Activated CD4-positive, alpha-beta memory T cell treated with anti-CD3 and anti-CD28 coated beads for 36 hours (primary cell): ENCODE measurements around the gene SAFB. TPM values are rescaled to one million over a fixed set of nuclear protein-coding genes. Genes with fewer than 3 reads are reported as not detected.
"Not testable (repeated sequence)": the region's sequence is repeated elsewhere in the genome, so short reads cannot be mapped to it uniquely, and the experiment has no call there.

Experiments
- CTCF ChIA-PET: fragments of 350-600 bp; sonication (Branson Sonifier 250); formaldehyde crosslinking; loops from one replicate; lab custom pipeline; 2021; ENCODE audit warnings: antibody characterized with exemption, inconsistent platforms; lab: Charles Lee
- POLR2A ChIA-PET: fragments of 350-600 bp; sonication (Branson Sonifier 250); formaldehyde crosslinking; loops from one replicate; lab custom pipeline; 2021; ENCODE audit warnings: antibody characterized with exemption; lab: Charles Lee
- DNase-seq: peaks from one replicate; pipeline ENCODE4 v3.0.0-alpha.2; 2020
- H3K27ac Mint-ChIP-seq: one replicate; pipeline ENCODE4 v1.8.0; 2021; ENCODE audit warnings: mixed read lengths
- H3K27me3 Mint-ChIP-seq: one replicate; pipeline ENCODE4 v1.8.0; 2021; ENCODE audit warnings: mixed read lengths
- H3K36me3 Mint-ChIP-seq: one replicate; pipeline ENCODE4 v1.8.0; 2021; ENCODE audit warnings: mixed read lengths
- H3K4me1 Mint-ChIP-seq: one replicate; pipeline ENCODE4 v1.8.0; 2021; ENCODE audit warnings: low read depth, mixed read lengths
- H3K4me3 Mint-ChIP-seq: one replicate; pipeline ENCODE4 v1.8.0; 2021; ENCODE audit warnings: mild to moderate bottlenecking, mixed read lengths
- H3K9me3 Mint-ChIP-seq: one replicate; pipeline ENCODE4 v1.8.0; 2021; ENCODE audit warnings: mixed read lengths
- intact Hi-C: fragments of 100-400 bp; cut with micrococcal nuclease; formaldehyde crosslinking; loops from one replicate; pipeline ENCODE4 v1.15.1; 2023
- total RNA-seq, 2 experiments: library from RNA; stranded (reverse); gene quantifications; one replicate each; pipeline ENCODE4 v1.2.3, GENCODE V29; 2021

The SAFB gene
- total RNA-seq, 2 experiments from 2014 or later, result 103 to 113 TPM

DNA sequence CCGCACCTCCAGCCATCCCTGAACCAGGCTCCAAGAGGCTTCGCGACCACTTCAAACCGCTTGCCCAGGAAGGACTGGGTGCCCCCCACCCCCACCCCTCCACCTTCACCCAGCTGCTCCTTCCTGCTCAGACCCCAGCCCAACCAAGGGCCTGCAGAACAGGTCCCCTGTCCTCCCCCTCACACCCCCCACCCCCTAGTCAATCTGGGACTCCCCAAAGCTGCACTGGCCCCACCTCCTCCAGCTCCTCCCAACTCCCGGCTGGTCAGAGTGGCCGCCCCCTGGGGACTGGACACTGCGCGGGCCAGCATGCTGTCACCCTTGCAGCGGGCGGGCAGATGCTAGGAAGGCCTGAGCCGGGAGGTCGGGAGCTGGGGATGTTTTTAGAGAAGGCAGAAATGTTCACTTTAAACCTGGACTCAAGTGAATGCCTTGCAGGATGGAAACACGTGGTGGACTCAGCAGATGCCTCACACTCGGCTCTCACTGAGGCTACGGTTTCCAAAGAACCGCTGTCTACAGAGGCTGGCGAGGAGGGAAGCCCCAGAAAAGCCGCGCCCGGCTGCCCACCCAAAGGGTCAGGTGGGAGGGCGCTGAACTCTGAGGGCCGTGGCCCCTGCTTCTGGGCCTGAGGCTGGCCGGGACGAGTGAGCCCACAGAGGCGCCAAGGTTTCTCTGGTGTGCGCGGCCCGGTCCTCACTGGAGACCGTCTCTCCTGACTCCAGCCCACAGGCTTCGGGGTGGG lies 75.2 kb downstream of the SAFB start:
- Mint-ChIP-seq H3K4me3 (no peak overlapping the region), H3K9me3 (no peaks in the 10 kb centered on the region), H3K27ac (peak overlapping the region; percentile 38), H3K4me1 (peaks cover 4% of the 10 kb centered on the region), H3K36me3 (peaks cover 43% of the 10 kb centered on the region), H3K27me3 (no peaks in the 10 kb centered on the region)
- POLR2A ChIA-PET, result interaction anchor here (1.0 kb wide), 1 partner anchor 18 kb away, joined by 3 read pairs; no protein-coding TSS in a partner anchor
- CTCF ChIA-PET, result interaction anchor here (0.8 kb wide), 1 partner anchor 8 kb away, joined by 3 read pairs; no protein-coding TSS in a partner anchor
- no peak for DNase-seq
- intact Hi-C loops, result no loop called here

GRCh38 chr19:5698635-5699422 lies 75.9 kb downstream of the SAFB start:
- POLR2A ChIA-PET, result no interaction called here
- no peak for DNase-seq
- H3K4me1 Mint-ChIP-seq, result no peaks in the 10 kb centered on the region
- peak overlapping the region; percentile 13 for H3K27ac Mint-ChIP-seq
- CTCF ChIA-PET, result interaction anchor here (0.8 to 0.9 kb wide), 2 partner anchors 9 to 12 kb away, joined by 3 read pairs; no protein-coding TSS in a partner anchor
- intact Hi-C loops, result no loop called here
- H3K36me3 Mint-ChIP-seq, result peaks cover 45% of the 10 kb centered on the region
- no peaks in the 10 kb centered on the region for H3K9me3 Mint-ChIP-seq
- no peak overlapping the region for H3K4me3 Mint-ChIP-seq
- no peaks in the 10 kb centered on the region for H3K27me3 Mint-ChIP-seq

- ChIA-PET POLR2A (no interaction called here), CTCF (interaction anchor here (0.9 kb wide), 1 partner anchor 11 kb away, joined by 3 read pairs; no protein-coding TSS in a partner anchor)
- H3K4me1 Mint-ChIP-seq, result no peaks in the 10 kb centered on the region
- no peak overlapping the region for H3K27ac Mint-ChIP-seq
- H3K4me3 Mint-ChIP-seq, result no peak overlapping the region
- H3K36me3 Mint-ChIP-seq, result peaks cover 39% of the 10 kb centered on the region
- H3K27me3 Mint-ChIP-seq, result no peaks in the 10 kb centered on the region
- H3K9me3 Mint-ChIP-seq, result no peaks in the 10 kb centered on the region
- intact Hi-C loops, result no loop called here
- no peak for DNase-seq
Measured at GRCh38 chr19:5700455-5701092, 77.7 kb downstream of the SAFB start.

GRCh38 chr19:5702053-5702410 lies 79.1 kb downstream of the SAFB start:
- H3K9me3 Mint-ChIP-seq, H3K4me3 Mint-ChIP-seq, H3K4me1 Mint-ChIP-seq, CTCF ChIA-PET, intact Hi-C loops, DNase-seq, H3K27me3 Mint-ChIP-seq, H3K27ac Mint-ChIP-seq, POLR2A ChIA-PET: not testable (repeated sequence)
- H3K36me3 Mint-ChIP-seq, result peaks cover 40% of the 10 kb centered on the region

DNA sequence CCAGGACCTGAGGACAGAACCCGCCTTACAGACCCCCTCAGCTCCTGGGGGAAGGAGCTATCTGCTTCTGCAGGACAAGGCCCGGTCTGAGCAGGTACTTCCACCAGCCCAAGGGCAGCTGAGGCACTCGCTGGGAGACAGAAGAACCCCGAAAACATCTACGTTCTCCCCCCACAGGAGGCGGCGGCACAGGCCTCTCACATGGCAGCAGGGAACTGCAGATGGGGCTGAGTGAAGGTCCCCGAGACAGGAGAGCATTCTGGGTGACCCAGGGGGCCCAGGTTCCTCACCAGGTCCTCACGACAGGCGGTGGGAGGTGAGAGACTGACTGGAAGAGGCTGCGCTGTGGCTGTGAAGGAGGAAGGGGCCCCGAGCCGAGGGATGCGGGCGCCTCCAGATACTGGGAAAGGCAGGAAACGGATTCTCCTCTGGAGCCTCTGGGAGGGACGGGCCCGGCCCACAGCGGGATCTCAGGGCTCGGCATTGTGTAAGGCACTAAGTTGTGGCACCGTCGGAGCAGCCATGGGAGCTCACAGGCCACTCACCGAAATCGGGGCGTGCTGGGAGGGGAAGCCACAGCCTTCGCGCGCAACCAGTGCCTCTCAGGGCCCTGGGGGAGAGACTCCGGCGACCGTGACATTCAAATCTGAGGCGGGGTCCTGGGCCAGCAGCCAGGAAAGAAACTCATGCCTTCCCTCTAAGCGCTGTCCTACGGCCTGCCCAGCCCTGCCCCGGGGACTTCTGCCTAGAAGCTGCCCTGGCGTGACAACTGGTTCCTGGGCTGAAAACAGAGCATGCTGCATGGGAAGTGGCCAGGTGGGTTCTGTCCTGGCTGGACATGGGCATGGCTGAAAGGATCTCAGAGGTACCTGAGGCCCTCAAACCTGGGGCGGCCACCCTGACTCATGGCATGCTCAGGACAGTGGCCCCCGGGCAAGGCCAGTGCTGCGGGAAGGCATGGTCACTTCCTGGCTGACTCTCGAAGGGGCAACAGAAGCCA lies 81.2 kb downstream of the SAFB start:
- no peaks in the 10 kb centered on the region for H3K27me3 Mint-ChIP-seq
- DNase-seq, result no peak
- POLR2A ChIA-PET, result no interaction called here
- no peaks in the 10 kb centered on the region for H3K4me1 Mint-ChIP-seq
- H3K36me3 Mint-ChIP-seq, result peaks cover 32% of the 10 kb centered on the region
- CTCF ChIA-PET, result no interaction called here
- no peak overlapping the region for H3K4me3 Mint-ChIP-seq
- H3K27ac Mint-ChIP-seq, result no peak overlapping the region
- intact Hi-C loops, result no loop called here
- no peaks in the 10 kb centered on the region for H3K9me3 Mint-ChIP-seq

- no peaks in the 10 kb centered on the region for H3K4me1 Mint-ChIP-seq
- peaks cover 36% of the 10 kb centered on the region for H3K36me3 Mint-ChIP-seq
- no peaks in the 10 kb centered on the region for H3K27me3 Mint-ChIP-seq
- H3K4me3 Mint-ChIP-seq, result no peak overlapping the region
- no peak overlapping the region for H3K27ac Mint-ChIP-seq
- POLR2A ChIA-PET, result interaction anchor here (0.6 to 1.7 kb wide), 4 partner anchors 8 to 14 kb away, joined by 3 to 6 read pairs (median 5); no protein-coding TSS in a partner anchor
- H3K9me3 Mint-ChIP-seq, result no peaks in the 10 kb centered on the region
- intact Hi-C loops, result no loop called here
- no peak for DNase-seq
- CTCF ChIA-PET, result interaction anchor here (1.0 kb wide), 1 partner anchor 16 kb away, joined by 3 read pairs; the partner anchor contains the start of gene RPL36
Measured at GRCh38 chr19:5705552-5705951, 82.7 kb downstream of the SAFB start.

DNA sequence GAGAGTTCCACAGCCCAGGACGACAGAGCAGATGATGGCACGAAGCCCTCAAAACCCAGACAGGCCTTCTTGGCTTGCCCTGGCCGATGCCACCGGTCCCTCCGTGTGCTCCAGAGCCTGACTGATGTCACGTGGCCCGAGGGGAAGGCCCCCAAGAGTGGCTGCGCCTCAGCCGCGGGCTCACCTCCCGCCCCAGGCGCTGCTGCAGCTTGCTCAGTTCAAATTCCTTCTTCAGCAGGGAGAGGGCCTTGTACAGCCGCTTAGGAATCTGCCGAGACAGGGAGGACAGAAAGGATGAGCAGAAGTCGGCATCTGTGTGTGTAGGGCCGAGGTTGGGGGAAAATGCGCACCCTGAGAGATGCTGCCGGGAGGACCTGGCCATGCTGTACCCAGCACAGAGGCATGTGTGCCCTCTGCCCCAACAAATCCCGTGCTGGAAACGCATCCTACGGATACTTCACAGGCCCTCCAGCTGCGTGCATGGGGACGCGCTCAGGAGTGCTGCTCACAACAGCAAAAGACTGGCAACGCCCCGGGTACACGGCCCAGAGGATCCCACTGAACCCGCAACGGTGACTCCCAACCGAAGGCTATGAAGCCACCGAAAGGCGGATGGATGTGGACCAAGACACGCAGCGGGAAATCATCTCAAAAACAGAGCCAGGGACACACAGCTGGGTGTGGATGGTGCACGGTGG lies 84.1 kb downstream of the SAFB start:
- no peaks in the 10 kb centered on the region for H3K4me1 Mint-ChIP-seq
- H3K9me3 Mint-ChIP-seq, result no peaks in the 10 kb centered on the region
- ChIA-PET CTCF (interaction anchor here (1.8 kb wide), 1 partner anchor 17 kb away, joined by 6 read pairs; the partner anchor contains the start of gene RPL36), POLR2A (interaction anchor here (1.0 to 1.4 kb wide), 3 partner anchors 11 to 13 kb away, joined by 3 to 6 read pairs (median 6); no protein-coding TSS in a partner anchor)
- no peak overlapping the region for H3K4me3 Mint-ChIP-seq
- H3K36me3 Mint-ChIP-seq, result peaks cover 29% of the 10 kb centered on the region
- intact Hi-C loops, result no loop called here
- no peak overlapping the region for H3K27ac Mint-ChIP-seq
- no peaks in the 10 kb centered on the region for H3K27me3 Mint-ChIP-seq
- no peak for DNase-seq

GRCh38 chr19:5707576-5708575 lies 85.0 kb downstream of the SAFB start:
- Mint-ChIP-seq H3K9me3 (no peaks in the 10 kb centered on the region), H3K27me3 (no peaks in the 10 kb centered on the region), H3K27ac (no peak overlapping the region), H3K36me3 (peaks cover 34% of the 10 kb centered on the region), H3K4me1 (no peaks in the 10 kb centered on the region), H3K4me3 (no peak overlapping the region)
- intact Hi-C loops, result no loop called here
- DNase-seq, result no peak
- ChIA-PET CTCF (interaction anchor here (1.2 to 1.8 kb wide), 2 partner anchors 18 to 87 kb away, joined by 4 to 6 read pairs; partner anchors contain the start of gene RPL36), POLR2A (interaction anchor here (1.4 kb wide), 1 partner anchor 11 kb away, joined by 6 read pairs; no protein-coding TSS in a partner anchor)

GRCh38 chr19:5711025-5711424 lies 88.1 kb downstream of the SAFB start:
- Mint-ChIP-seq H3K27ac (no peak overlapping the region), H3K9me3 (no peaks in the 10 kb centered on the region), H3K4me3 (no peak overlapping the region), H3K4me1 (peaks cover 4% of the 10 kb centered on the region), H3K27me3 (no peaks in the 10 kb centered on the region), H3K36me3 (peaks cover 40% of the 10 kb centered on the region)
- DNase-seq, result no peak
- intact Hi-C loops, result no loop called here
- ChIA-PET CTCF (interaction anchor here (1.0 kb wide), 1 partner anchor 93 kb away, joined by 4 read pairs; no protein-coding TSS in a partner anchor), POLR2A (interaction anchor here (1.7 kb wide), 1 partner anchor 20 kb away, joined by 5 read pairs; no protein-coding TSS in a partner anchor)
